Glomerular visceral epithelial cell (primary cell): ENCODE data around the gene DDTL.

Experiments used
- DNase-seq: peaks from one replicate; pipeline ENCODE4 v3.0.0-alpha.2; 2016; ENCODE audit errors: extremely low spot score

The DDTL gene

DNA sequence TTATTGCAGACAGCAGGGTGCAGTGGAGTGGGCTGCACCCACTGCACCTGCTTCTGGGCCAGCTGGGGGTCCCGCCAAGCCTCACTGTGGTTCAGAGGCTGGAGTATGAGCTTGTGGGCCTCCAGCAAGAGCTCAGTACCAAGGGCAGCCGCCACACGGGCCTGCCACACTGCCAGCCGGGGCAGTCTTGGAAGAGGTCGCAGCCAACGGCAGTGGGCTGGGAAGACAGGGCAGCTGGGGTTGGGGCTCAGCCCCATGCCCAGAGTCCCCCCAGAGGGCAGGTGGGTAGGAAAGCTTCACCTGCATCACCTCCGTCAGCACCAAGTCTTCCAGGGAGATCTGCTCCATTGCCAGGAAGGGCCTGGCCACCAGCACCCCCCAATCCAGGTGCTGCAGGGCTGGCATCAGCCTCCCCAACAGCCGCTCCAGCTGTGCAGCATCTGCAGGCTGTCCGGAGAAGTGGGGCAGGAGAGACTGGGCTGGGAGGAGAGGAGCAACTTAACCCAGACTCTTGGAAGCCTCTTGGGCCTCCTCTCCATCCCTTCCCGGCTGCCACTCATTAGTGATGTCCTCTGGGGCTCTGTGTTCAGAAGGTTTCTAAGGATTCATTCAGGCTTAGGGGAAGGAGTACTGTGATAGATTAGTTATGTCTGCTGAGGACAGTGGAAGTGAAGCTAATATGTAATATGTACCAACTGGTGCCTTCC lies 39.7 kb downstream of the DDTL start:
- DNase-seq, result no peak

DNA sequence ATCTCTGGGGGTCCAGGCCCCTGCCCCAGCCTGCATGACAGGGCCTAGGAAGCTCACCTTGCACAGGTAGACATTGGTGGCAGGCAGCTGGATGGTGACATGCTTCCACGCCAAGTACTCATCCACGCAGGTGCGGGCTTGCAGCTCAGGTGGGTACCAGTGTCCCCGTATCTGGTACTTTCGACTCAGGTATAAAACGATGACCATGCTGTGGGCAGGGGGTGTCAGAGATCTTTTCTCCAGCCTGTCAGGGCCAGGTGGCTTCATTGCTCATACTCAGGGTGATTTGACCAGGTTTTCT lies 40.2 kb downstream of the DDTL start:
- no peak for DNase-seq

DNA sequence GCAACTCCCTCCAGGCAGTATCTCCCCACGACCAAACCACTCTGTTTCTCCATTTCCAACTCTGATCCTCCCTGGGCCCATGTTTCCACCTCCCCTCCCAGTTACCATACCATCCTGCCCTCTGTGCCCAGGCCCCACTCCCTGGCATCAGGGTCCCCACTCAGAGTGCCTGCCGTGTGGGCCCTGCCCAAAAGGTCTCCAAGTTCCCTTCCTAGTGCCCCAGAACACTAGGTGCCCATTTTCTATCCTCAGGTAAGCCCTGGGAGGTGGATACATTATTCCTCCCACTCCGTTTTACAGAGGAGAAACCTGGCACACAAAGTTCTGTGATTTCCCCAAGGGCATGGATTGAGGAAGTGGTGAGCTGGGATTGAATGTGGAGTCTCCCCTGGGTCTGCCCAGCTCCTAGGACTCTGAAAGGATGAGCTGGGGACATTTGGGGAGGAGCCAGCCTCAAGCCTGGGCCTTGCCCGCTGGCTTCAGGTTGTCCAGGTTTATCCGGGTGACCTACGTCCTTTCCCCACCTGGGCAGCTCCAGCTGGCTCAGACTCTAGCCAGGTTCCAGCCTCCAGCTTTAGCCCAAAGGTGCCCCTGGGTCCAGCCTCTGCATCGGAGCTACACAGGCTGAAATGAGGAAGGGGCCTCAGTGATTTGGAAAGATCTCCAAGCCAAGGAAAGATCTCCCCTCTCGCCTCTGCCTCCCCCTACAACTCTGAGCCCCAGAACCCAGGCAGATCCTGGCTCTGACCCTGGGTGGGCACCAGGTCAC lies 40.7 kb downstream of the DDTL start:
- DNase-seq, result no peak

DNA sequence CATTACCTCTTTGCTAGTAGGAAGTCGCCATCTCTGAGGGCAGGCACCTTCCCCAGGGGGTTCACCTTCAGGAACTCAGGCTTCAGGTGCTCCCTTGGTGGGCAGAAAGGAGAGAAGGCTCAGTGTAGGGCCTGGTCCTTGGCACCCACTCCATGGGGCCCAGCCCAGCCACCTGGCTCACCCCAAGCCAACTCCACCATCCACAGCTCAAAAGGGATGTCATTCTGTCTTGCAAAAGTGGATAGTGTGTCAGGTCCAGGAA lies 41.3 kb downstream of the DDTL start:
- DNase-seq, result no peak

DNA sequence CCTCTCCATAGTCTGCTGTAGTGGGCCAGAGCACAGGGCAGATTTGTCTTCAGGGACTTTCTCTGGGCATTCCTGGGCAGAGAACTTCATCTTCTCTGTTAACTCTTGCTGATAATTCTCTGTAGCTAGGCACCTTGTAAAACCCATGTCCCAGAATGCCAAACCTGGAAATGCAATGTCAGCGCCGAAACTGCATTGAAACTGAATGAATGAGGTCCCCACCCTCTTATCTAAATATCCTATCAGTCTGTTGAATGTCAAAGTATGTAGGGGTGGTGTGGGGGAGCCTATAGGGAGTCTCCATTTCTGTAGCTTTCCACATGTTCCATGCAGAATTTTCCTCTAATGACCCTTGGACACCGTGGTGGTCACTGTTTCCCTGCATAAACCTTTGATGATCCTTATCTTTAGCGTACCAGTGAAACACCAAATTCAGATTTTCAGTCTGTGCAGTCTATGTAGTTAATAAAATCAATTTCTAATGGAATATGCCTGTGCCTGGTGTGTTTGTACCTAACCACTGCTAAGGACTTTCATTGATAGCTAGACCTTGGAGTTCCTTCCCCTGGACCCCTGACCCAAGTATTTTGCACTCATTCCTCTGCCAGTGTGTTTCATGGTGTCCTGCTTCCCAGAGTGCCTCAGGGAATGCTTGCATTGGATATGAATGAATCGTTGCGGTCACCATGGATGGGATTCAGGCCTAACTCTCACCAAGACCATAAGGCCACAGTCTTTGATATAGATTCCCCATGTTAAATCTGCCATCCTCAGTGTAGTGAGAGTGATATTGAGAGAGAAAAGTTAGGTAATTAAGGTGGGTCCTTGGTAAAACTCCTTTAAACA lies 41.9 kb downstream of the DDTL start:
- DNase-seq, result no peak

DNA sequence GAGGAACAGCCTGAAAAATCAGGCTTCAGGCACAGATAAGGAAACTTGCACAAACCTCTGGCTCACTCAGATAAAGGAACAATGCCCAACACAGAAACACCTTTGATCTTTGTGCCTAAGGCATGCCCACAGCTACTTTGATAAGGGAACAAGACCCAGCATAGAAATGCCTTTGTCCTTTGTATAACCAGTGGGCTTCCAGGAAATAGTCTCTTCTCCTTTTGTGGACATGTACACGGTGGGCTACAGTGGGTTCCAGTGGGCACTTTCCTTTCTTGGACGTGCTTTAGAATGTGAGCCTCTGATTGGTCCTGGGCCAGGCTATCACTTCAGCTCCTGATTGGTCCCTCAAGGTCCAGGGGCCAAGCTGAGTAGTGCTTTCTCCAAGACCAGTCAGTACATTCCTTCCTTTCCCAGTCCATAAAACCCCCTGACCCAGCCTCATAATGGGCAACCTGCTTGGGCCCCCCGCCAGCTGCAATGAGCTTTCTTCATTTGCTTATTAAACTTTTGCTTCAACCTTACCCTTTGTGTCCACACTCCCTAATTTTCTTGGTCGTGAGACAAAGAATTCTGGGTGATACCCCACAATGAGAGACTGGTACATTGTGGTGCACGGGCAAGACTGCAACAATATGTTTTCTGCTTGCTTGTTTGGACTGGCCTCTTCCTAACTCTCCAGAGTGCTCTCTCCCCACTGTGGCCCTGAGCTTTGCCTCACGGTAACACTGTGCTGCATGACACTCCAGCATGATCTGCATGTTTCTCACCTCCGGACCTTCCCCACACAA lies 42.7 kb downstream of the DDTL start:
- DNase-seq, result no peak

DNA sequence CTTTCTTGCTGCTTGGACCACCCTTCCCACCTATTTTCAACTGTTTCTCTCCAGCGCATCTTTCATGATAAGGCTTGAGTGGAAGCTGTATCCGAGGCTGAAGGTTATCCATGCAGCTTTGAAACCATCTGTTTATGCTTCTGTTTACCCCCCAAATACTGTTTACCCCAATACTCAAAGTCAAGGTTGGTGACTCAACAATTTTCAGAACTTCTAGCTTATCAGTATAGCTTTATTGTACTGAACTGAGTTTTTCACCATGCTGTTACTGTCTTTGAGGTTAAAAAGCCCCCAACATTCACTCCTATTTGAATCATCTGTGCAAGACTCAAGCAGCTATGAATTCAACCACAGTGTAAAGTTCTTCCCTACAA lies 43.3 kb downstream of the DDTL start:
- DNase-seq, result no peak

DNA sequence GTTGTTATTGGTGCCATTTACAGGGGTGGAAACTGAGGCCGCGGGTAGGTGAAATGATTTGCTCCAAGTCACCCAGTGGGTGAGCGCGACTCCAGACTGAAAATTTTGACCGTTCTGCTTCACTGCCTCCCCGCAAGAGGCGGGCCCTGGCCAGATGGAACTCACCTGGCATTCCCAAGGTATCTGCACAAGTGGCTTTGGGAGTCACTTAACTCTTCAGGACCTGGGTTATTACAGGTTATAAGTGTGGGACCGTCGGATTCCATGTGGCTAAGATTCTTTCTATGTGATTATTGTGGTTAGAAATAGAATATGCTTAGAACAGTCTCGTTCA lies 45.0 kb downstream of the DDTL start:
- DNase-seq, result no peak

DNA sequence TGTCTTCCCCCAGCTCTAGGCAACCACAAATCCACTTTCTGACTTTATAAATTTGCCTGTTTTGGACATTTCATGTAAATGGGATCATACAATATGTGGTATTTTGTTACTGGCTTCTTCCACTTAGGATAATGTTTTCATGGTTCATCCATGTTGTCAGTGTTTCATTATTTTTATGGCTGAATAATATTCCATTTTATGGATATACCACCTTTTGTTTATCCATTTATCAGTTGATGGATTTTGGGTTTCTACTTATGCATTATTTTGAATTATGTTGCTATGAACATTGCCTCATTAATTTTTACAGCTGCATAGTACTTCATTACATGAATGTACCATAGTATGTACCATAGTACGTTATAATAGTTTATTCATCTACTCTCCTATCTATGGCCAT lies 49.5 kb downstream of the DDTL start:
- no peak for DNase-seq

DNA sequence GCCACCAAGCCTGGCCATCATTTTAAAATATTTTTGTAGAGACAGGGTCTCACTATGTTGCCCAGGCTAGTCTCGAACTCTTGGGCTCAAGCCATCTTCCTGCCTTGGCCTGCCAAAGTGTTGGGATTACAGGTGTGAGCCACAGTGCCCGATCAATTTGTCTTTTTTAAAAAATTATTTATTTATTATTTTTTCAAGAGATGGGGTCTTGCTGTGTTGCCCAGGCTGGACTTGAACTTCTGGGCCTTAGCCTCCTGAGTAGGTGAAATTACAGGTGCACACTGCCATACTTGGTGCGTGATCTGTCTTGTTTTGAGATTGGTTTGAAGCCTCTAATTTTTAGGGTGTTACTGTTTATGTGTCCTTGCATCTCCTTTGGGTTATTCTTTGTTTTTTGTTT lies 54.6 kb downstream of the DDTL start:
- no peak for DNase-seq
